Activated CD4-positive, alpha-beta T cell treated with anti-CD3 and anti-CD28 coated beads, Interleukin-2, amount 10 ng/mL, durations not matched to agents 24 days and 14 days (primary cell): ENCODE results near the gene KCTD11. TPM values are rescaled to one million over a fixed set of nuclear protein-coding genes. Genes with fewer than 3 reads are reported as not detected.
"Not testable (repeated sequence)": the region's sequence is repeated elsewhere in the genome, so short reads cannot be mapped to it uniquely, and the experiment has no call there.

Experiments used
- DNase-seq: peaks from one replicate; pipeline ENCODE4 v3.0.0; 2022
- H3K27ac Mint-ChIP-seq: one replicate; pipeline ENCODE4 v1.8.0; 2022; ENCODE audit warnings: mild to moderate bottlenecking, mixed read lengths
- H3K27me3 Mint-ChIP-seq: one replicate; pipeline ENCODE4 v1.8.0; 2022; ENCODE audit warnings: mixed read lengths
- H3K36me3 Mint-ChIP-seq: one replicate; pipeline ENCODE4 v1.8.0; 2022; ENCODE audit warnings: low read depth, mild to moderate bottlenecking, mixed read lengths
- H3K4me1 Mint-ChIP-seq: one replicate; pipeline ENCODE4 v1.8.0; 2021; ENCODE audit warnings: mixed read lengths
- H3K4me3 Mint-ChIP-seq: one replicate; pipeline ENCODE4 v1.8.0; 2022; ENCODE audit warnings: mild to moderate bottlenecking, moderate library complexity, mixed read lengths
- H3K9me3 Mint-ChIP-seq: one replicate; pipeline ENCODE4 v1.8.0; 2021; ENCODE audit warnings: mixed read lengths
- intact Hi-C: fragments of 100-400 bp; cut with micrococcal nuclease; formaldehyde crosslinking; loops from one replicate; pipeline ENCODE4 v1.15.1; 2023
- total RNA-seq: library from RNA; stranded (reverse); gene quantifications from 2 replicates; pipeline ENCODE4 v1.2.3, GENCODE V29; 2022

The KCTD11 gene
- total RNA-seq, 1 donor from 2014 or later: 7.6 TPM

DNA sequence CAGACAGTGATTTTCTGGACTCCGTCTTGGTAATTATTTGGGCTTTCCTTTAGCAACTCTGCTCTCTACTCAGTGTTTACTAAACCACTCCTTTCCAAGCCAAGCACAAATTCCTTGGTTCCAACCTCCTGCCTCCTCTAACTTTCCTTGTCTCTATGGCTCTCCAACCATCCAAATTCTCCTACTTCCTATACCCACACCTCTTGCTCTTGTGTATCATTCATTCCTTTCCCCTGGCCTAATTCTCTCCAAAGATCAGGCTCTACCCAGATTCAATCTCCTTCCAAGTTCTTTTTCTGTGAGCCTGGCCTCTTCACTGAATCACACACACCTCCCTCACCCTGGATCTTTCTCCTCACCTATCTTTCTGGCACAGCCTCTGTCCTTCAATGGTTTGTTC lies 24.0 kb upstream of the KCTD11 start:
- peak overlapping the region; percentile 91 for H3K4me3 Mint-ChIP-seq
- no peaks in the 10 kb centered on the region for H3K9me3 Mint-ChIP-seq
- H3K27me3 Mint-ChIP-seq: no peaks in the 10 kb centered on the region
- peak overlapping the region; percentile 45 for H3K27ac Mint-ChIP-seq
- intact Hi-C loops: loop anchor here (2.0 kb wide), 1 partner anchor 13 kb away; the partner anchor contains the start of gene GPS2
- DNase-seq: no peak
- H3K36me3 Mint-ChIP-seq: peaks cover 14% of the 10 kb centered on the region
- H3K4me1 Mint-ChIP-seq: peaks cover 37% of the 10 kb centered on the region

DNA sequence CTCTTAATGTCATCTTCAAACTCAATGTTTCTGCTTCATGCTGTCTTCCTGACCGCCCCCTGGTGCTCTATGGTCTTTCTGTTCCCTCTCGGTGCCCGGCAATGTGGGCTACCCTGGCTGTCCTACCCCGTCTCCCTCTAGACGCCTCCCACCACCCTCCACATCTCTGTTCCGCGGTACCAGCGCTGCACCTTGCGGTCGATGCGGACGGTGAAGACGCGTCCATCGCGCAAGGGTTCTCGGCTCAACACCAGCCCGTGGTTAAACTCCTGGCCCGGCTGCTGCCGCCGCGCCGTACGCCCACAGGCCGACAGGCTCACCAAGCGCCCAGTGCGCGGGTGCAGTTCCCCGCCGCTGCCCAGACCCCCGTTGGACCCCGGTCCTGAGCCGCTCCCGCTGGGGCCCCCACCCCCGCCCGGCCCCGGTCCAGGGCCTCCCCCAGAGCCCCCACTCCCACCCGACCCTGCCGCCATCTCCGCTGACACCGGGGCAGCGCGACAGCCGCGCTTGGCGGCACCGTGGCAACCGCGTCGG lies 23.1 kb upstream of the KCTD11 start, which contains the start of gene NEURL4:
TSS of gene NEURL4 (minus strand) at position 496 of the 534 bp plus-strand sequence. CDS start at position 473, 23 bp downstream.
- H3K9me3 Mint-ChIP-seq: no peaks in the 10 kb centered on the region
- peak within 1 kb of the TSS; percentile 91 for H3K27ac Mint-ChIP-seq
- peaks cover 8% of the 10 kb centered on the region for H3K36me3 Mint-ChIP-seq
- H3K27me3 Mint-ChIP-seq: no peaks in the 10 kb centered on the region
- peak within 1 kb of the TSS; percentile 91 for H3K4me3 Mint-ChIP-seq
- H3K4me1 Mint-ChIP-seq: peaks cover 41% of the 10 kb centered on the region
- DNase-seq: no peak
- intact Hi-C loops: loop anchor here (1.0 to 2.0 kb wide), 2 partner anchors 14 to 21 kb away; partner anchors contain the start of gene GPS2

- peak overlapping the region; percentile 91 for H3K27ac Mint-ChIP-seq
- peak overlapping the region; percentile 91 for H3K4me3 Mint-ChIP-seq
- no peaks in the 10 kb centered on the region for H3K9me3 Mint-ChIP-seq
- H3K27me3 Mint-ChIP-seq: no peaks in the 10 kb centered on the region
- peak; percentile 99 for DNase-seq
- H3K4me1 Mint-ChIP-seq: peaks cover 38% of the 10 kb centered on the region
- intact Hi-C loops: loop anchor here (1.0 to 2.0 kb wide), 2 partner anchors 15 to 21 kb away; partner anchors contain the start of gene GPS2
- H3K36me3 Mint-ChIP-seq: peaks cover 3% of the 10 kb centered on the region
These were observed 22.5 kb upstream of the KCTD11 start for GRCh38 chr17:7329374-7329996.

DNA sequence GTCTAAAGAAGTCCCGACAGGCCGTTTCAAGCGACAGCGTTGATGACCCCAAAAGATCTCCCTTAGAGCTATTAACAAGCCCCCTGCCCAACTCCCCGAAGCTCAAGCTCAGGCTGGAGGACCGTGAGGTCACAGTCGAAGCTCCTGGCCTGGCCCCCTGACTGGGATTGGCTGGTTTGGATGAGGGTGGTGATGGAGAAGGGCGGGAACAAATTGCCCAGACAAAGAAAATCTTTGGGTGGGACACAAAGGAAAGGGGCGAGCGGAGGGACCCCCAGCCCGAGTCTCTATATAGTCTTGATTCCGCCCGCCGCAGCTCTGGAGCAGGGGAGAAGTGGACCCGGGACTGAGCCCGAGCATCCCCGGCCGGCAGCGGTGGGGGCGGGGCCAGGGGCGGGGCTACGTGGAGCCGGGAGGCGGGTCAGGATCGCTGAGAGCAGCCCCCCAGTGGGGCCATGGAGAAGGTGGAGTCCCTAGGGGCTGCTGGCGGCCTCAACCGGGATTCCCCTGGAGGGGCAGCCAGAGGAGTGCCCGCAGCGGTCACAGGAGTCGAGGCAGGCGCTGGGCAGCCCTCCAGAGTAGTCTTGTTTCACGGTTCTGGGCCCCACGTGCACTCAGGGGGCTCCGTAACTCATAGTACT lies 21.8 kb upstream of the KCTD11 start:
- Mint-ChIP-seq H3K36me3 (no peaks in the 10 kb centered on the region), H3K4me1 (peaks cover 40% of the 10 kb centered on the region), H3K27ac (peak overlapping the region; percentile 91), H3K27me3 (no peaks in the 10 kb centered on the region), H3K4me3 (peak overlapping the region; percentile 91), H3K9me3 (no peaks in the 10 kb centered on the region)
- intact Hi-C loops: loop anchor here (1.0 to 2.0 kb wide), 2 partner anchors 15 to 22 kb away; partner anchors contain the start of gene GPS2
- peak; percentile 94 for DNase-seq

- H3K9me3 Mint-ChIP-seq: no peaks in the 10 kb centered on the region
- H3K4me3 Mint-ChIP-seq: peak overlapping the region; percentile 91
- H3K36me3 Mint-ChIP-seq: no peaks in the 10 kb centered on the region
- H3K4me1 Mint-ChIP-seq: peaks cover 45% of the 10 kb centered on the region
- no peak for DNase-seq
- no peaks in the 10 kb centered on the region for H3K27me3 Mint-ChIP-seq
- intact Hi-C loops: no loop called here
- H3K27ac Mint-ChIP-seq: peak overlapping the region; percentile 91
These were observed 21.3 kb upstream of the KCTD11 start for GRCh38 chr17:7330638-7331015.

DNA sequence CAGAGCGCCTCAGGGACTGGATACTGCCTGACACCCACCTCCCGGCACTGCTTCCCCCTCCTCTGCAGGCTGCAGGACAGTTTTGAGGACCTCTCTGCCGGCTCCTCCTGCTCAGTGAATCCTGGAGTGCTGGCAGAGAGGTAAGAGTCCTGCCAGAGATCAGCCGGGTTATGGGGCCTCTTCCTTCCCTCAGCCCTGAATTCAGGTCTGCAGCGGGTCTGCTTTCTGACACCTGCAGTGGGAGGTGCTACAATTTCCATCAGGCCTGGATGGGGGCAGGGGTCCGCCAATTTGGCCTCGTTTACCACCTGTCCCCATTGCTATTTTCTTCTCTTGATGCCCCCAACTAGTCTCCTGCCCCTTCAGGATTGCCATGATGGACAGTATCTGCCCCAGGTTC lies 19.9 kb upstream of the KCTD11 start:
- peaks cover 3% of the 10 kb centered on the region for H3K36me3 Mint-ChIP-seq
- no peaks in the 10 kb centered on the region for H3K9me3 Mint-ChIP-seq
- H3K4me3 Mint-ChIP-seq: peak overlapping the region; percentile 72
- H3K27me3 Mint-ChIP-seq: no peaks in the 10 kb centered on the region
- intact Hi-C loops: no loop called here
- DNase-seq: no peak
- H3K4me1 Mint-ChIP-seq: peaks cover 50% of the 10 kb centered on the region
- peak overlapping the region; percentile 85 for H3K27ac Mint-ChIP-seq

DNA sequence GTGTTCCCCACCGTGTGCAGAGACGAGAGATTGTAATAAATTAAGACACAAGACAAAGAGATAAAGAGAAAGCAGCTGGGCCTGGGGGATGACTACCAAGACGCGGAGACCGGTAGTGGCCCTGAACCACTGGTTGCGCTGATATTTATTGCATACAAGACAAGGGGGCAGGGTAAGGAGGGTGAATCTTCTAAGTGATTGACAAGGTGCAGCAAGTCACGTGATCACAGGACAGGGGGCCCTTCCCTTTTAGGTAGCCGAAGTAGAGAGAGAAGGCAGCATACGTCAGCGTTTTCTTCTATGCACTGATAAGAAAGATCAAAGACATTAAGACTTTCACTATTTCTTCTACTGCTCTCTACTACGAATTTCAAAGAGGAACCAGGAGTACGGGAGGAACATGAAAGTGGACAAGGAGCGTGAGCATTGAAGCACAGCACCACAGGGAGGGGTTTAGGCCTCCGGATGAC lies 19.3 kb upstream of the KCTD11 start:
- H3K36me3 Mint-ChIP-seq, H3K27me3 Mint-ChIP-seq, intact Hi-C loops, H3K9me3 Mint-ChIP-seq: not testable (repeated sequence)
- peak overlapping the region; percentile 85 for H3K27ac Mint-ChIP-seq
- peak; percentile 85 for DNase-seq
- peak overlapping the region; percentile 72 for H3K4me3 Mint-ChIP-seq
- H3K4me1 Mint-ChIP-seq: peaks cover 52% of the 10 kb centered on the region

DNA sequence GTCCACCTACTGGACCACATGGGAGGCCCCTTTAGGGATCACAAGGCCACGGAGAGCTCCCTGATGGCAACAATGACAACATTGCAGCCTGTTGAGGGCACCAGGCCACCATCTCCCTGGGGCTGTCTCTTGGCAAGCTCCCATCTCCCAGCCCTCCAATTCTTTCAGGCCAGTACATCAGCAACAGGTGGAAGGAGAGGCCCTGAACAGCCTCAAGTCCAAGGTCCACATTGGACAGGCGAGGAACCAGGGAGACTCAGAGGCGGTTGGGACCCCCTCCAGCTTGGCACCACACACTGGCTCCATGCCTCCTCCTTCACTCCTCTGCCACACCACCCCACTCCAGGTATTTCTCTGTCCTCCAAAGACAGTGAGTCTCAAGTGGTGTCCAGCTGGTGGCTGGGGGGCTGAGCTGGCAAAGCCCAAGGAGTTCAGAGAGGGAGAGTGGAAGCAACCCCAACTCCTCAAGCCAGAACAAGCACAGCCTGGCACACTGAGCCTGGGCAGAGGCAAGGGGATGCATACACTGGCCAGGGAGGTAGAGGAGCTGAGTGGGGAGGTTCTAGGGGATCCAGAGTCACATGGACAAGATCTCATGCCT lies 16.9 kb upstream of the KCTD11 start:
- no peak for DNase-seq
- Mint-ChIP-seq H3K36me3 (peaks cover 15% of the 10 kb centered on the region), H3K4me3 (peak overlapping the region; percentile 91), H3K27me3 (no peaks in the 10 kb centered on the region), H3K27ac (peak overlapping the region; percentile 86), H3K9me3 (no peaks in the 10 kb centered on the region), H3K4me1 (peaks cover 47% of the 10 kb centered on the region)
- intact Hi-C loops: no loop called here

GRCh38 chr17:7335765-7336164 lies 16.2 kb upstream of the KCTD11 start:
- intact Hi-C loops: loop anchor here (2.0 kb wide), 1 partner anchor 15 kb away; no protein-coding TSS in a partner anchor
- not testable (repeated sequence) for H3K9me3 Mint-ChIP-seq, DNase-seq, H3K27me3 Mint-ChIP-seq
- H3K4me3 Mint-ChIP-seq: peak overlapping the region; percentile 91
- peak overlapping the region; percentile 86 for H3K27ac Mint-ChIP-seq
- peaks cover 46% of the 10 kb centered on the region for H3K4me1 Mint-ChIP-seq
- peaks cover 20% of the 10 kb centered on the region for H3K36me3 Mint-ChIP-seq

GRCh38 chr17:7336240-7337175 lies 15.5 kb upstream of the KCTD11 start, which contains the start of gene ACAP1:
ACAP1 (plus strand) TSS chr17:7336529; CDS start chr17:7336735, 206 bp downstream.
- H3K36me3 Mint-ChIP-seq: peaks cover 22% of the 10 kb centered on the region
- no peaks in the 10 kb centered on the region for H3K9me3 Mint-ChIP-seq
- intact Hi-C loops: loop anchor here (2.0 kb wide), 1 partner anchor 14 kb away; no protein-coding TSS in a partner anchor
- DNase-seq: peak; percentile 95
- peaks cover 46% of the 10 kb centered on the region for H3K4me1 Mint-ChIP-seq
- H3K27ac Mint-ChIP-seq: peak within 1 kb of the TSS; percentile 86
- H3K4me3 Mint-ChIP-seq: peak within 1 kb of the TSS; percentile 91
- no peaks in the 10 kb centered on the region for H3K27me3 Mint-ChIP-seq

DNA sequence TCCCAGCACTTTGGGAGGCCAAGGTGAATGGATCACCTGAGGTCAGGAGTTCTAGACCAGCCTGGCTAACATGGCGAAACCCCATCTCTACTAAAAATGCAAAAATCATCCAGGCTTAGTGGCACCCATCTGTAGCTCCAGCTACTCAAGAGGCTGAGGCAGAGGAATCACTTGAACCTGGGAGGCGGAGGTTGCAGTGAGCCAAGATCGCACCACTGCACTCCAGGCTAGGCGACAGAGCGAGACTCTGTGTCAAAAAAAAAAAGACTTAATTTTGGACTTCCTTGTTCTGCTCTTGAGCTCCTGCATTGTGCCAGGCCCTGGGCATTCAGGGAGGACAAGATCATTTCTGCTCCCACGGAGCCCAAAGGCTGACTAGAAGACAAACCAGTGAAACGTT lies 14.4 kb upstream of the KCTD11 start:
- H3K27me3 Mint-ChIP-seq, H3K9me3 Mint-ChIP-seq: not testable (repeated sequence)
- H3K36me3 Mint-ChIP-seq: peaks cover 29% of the 10 kb centered on the region
- intact Hi-C loops: loop anchor here (2.0 kb wide), 1 partner anchor 13 kb away; no protein-coding TSS in a partner anchor
- H3K4me1 Mint-ChIP-seq: peaks cover 37% of the 10 kb centered on the region
- peak; percentile 59 for DNase-seq
- peak overlapping the region; percentile 91 for H3K4me3 Mint-ChIP-seq
- peak overlapping the region; percentile 86 for H3K27ac Mint-ChIP-seq

- Mint-ChIP-seq H3K4me3 (no peak overlapping the region), H3K27me3 (no peaks in the 10 kb centered on the region), H3K27ac (no peak overlapping the region), H3K4me1 (peaks cover 29% of the 10 kb centered on the region), H3K36me3 (peaks cover 39% of the 10 kb centered on the region), H3K9me3 (no peaks in the 10 kb centered on the region)
- intact Hi-C loops: no loop called here
- DNase-seq: no peak
These were observed 11.8 kb upstream of the KCTD11 start for GRCh38 chr17:7340179-7340578.

- Mint-ChIP-seq H3K9me3 (no peaks in the 10 kb centered on the region), H3K27me3 (no peaks in the 10 kb centered on the region), H3K4me3 (no peak overlapping the region), H3K4me1 (peaks cover 18% of the 10 kb centered on the region), H3K36me3 (peaks cover 44% of the 10 kb centered on the region), H3K27ac (peak overlapping the region; percentile 34)
- no peak for DNase-seq
- intact Hi-C loops: no loop called here
These were observed 10.1 kb upstream of the KCTD11 start for GRCh38 chr17:7341842-7342241.
